GM23248 (cell line): ENCODE results near the gene IKZF1.

Source experiments
- EZH2 ChIP-seq: fragments of 200-600 bp; sonication (generic); IDR thresholded peaks from 2 replicates; pipeline ENCODE4 v1.6.1; 2018; ENCODE audit warnings: antibody characterized with exemption, mild to moderate bottlenecking; ENCODE audit not compliant: insufficient read depth, poor library complexity, severe bottlenecking
- EZH2phosphoT487 ChIP-seq: fragments of 200-600 bp; sonication (generic); IDR thresholded peaks from 2 replicates; pipeline ENCODE4 v1.6.1; 2018; ENCODE audit warnings: antibody characterized with exemption, moderate library complexity, mild to moderate bottlenecking, low read depth; ENCODE audit not compliant: insufficient read depth

- TF ChIP-seq EZH2 (no peak), EZH2phosphoT487 (no peak)
Observed at GRCh38 chr7:50310361-50310760, 5.8 kb downstream of the IKZF1 start.
